K562 (cell line): ENCODE results near the gene ENTREP3. TPM values are rescaled to one million over a fixed set of nuclear protein-coding genes. Genes with fewer than 3 reads are reported as not detected.

Source experiments
- BMI1 ChIP-seq: fragments of 150-350 bp; IDR thresholded peaks from 2 replicates; pipeline ENCODE4 v1.6.1; 2014; ENCODE audit warnings: low read length
- CBFA2T3 ChIP-seq: fragments of 450-650 bp; IDR thresholded peaks from 2 replicates; pipeline ENCODE4 v1.6.1; 2017
- FOXP4 ChIP-seq: sonication (generic); formaldehyde crosslinking; IDR thresholded peaks from 2 replicates; pipeline ENCODE4 v1.8.0; 2022; ENCODE audit warnings: mild to moderate bottlenecking, missing genetic modification reagents, borderline replicate concordance
- JUN ChIP-seq, 2 experiments: sonication (generic) in 1 of 2; formaldehyde crosslinking in 1 of 2; IDR thresholded peaks; 2 replicates each; pipeline versions ENCODE4 v1.6.1 to v1.8.0; 2012 to 2022; ENCODE audit warnings: borderline replicate concordance in 2 of 2, mild to moderate bottlenecking in 2 of 2, improper control_type of control experiment in 1 of 2, low read depth in 1 of 2, low read length in 1 of 2, missing genetic modification reagents in 1 of 2
- KLF1 ChIP-seq: fragments of 450-650 bp; IDR thresholded peaks from 2 replicates; pipeline ENCODE4 v1.6.1; 2016; ENCODE audit warnings: missing genetic modification characterization, missing compliant biosample characterization
- MIER1 ChIP-seq: fragments of 450-650 bp; IDR thresholded peaks from 2 replicates; pipeline ENCODE4 v1.6.1; 2016; ENCODE audit warnings: antibody characterized with exemption, mild to moderate bottlenecking, low read depth
- MTA3 ChIP-seq: fragments of 450-650 bp; formaldehyde crosslinking; IDR thresholded peaks from 2 replicates; pipeline ENCODE4 v1.6.1; 2017; ENCODE audit warnings: mild to moderate bottlenecking, borderline replicate concordance
- NCOA1 ChIP-seq: fragments of 450-650 bp; IDR thresholded peaks from 2 replicates; pipeline ENCODE4 v1.6.1; 2016; ENCODE audit warnings: low read depth
- NR2C2 ChIP-seq, 2 experiments: fragments of 200-800 bp in 1 of 2; sonication (Bioruptor generic) in 1 of 2; sonication (generic) in 1 of 2; formaldehyde crosslinking in 1 of 2; IDR thresholded peaks; 2 replicates each; pipeline versions ENCODE4 v1.6.1 to v1.8.0; 2016 to 2022; ENCODE audit warnings: mild to moderate bottlenecking in 1 of 2, missing compliant biosample characterization in 1 of 2, missing genetic modification characterization in 1 of 2, missing genetic modification reagents in 1 of 2
- RAD21 ChIP-seq, 2 experiments: fragments of 250-450 bp in 1 of 2; fragments of 450-650 bp in 1 of 2; sonication (Bioruptor Pico) in 1 of 2; formaldehyde crosslinking in 1 of 2; IDR thresholded peaks in 1 of 2; conservative IDR thresholded peaks in 1 of 2; 2 replicates each; pipeline versions ENCODE4 v1.4.0 to v1.8.0; 2020 to 2022; ENCODE audit warnings: mild to moderate bottlenecking in 2 of 2, moderate library complexity in 1 of 2
- RBM22 ChIP-seq: fragments of 200-400 bp; formaldehyde crosslinking; IDR thresholded peaks from 2 replicates; pipeline ENCODE4 v1.6.1; 2018; ENCODE audit warnings: low read length, low read depth; ENCODE audit not compliant: poor library complexity, severe bottlenecking
- SP2 ChIP-seq: IDR thresholded peaks from 2 replicates; pipeline ENCODE4 v1.6.1; 2011; ENCODE audit warnings: mild to moderate bottlenecking, low read depth, low read length, moderate library complexity; ENCODE audit not compliant: poor library complexity, severe bottlenecking; ENCODE audit errors: extremely low read depth
- YY1 ChIP-seq, 3 experiments: IDR thresholded peaks; 2 replicates each; pipeline ENCODE4 v1.6.1; 2011; ENCODE audit warnings: low read length in 2 of 3, mild to moderate bottlenecking in 2 of 3, moderate library complexity in 2 of 3, borderline replicate concordance in 1 of 3, control low read depth in 1 of 3, low read depth in 1 of 3; ENCODE audit not compliant: insufficient read depth in 3 of 3, insufficient replicate concordance in 2 of 3, control insufficient read depth in 1 of 3, insufficient read length in 1 of 3; ENCODE audit errors: extremely low read depth in 1 of 3
- ZFX ChIP-seq: sonication (generic); formaldehyde crosslinking; IDR thresholded peaks from 2 replicates; pipeline ENCODE4 v1.8.0; 2022; ENCODE audit warnings: mild to moderate bottlenecking, missing genetic modification reagents, moderate library complexity
- ZNF165 ChIP-seq: fragments of 250-450 bp; sonication (Bioruptor Pico); IDR thresholded peaks from 2 replicates; pipeline ENCODE4 v1.4.0; 2020; ENCODE audit warnings: borderline replicate concordance
- ZNF707 ChIP-seq: fragments of 250-450 bp; sonication (Bioruptor Pico); conservative IDR thresholded peaks from 2 replicates; pipeline ENCODE4 v1.8.0; 2022; ENCODE audit warnings: inconsistent platforms, mild to moderate bottlenecking, moderate library complexity
- polyA plus RNA-seq, 8 experiments: library from polyadenylated mRNA; depleted of rRNA in 4 of 8; stranded (reverse) in 5 of 8; unstranded in 3 of 8; fragments of >200 nt; fragmentation: Nextera tagmentation in 2 of 8; fragmentation: Illumina TruSeq in 1 of 8; extraction: Ambion mirVana in 2 of 8; extraction: Trizol in 1 of 8; gene quantifications; 2 replicates each; pipeline versions ENCODE4 v1.2.1 to v1.2.3, GENCODE V29; 2011 to 2014; ENCODE audit warnings: inconsistent platforms in 1 of 8, missing spikeins in 1 of 8
- total RNA-seq, 7 experiments: library from RNA; depleted of rRNA in 6 of 7; stranded (reverse); fragments of >200 nt in 6 of 7; fragmentation: Illumina TruSeq in 2 of 7; extraction: Trizol in 2 of 7; gene quantifications; 2 replicates each; pipeline versions ENCODE4 v1.2.1 to v1.2.3, GENCODE V29; 2011 to 2021; ENCODE audit warnings: low replicate concordance in 1 of 7
- TF ChIP-seq, protein P1 (sequence below): fragments of 450-650 bp; IDR thresholded peaks from 2 replicates; pipeline ENCODE4 v1.6.1; 2016; ENCODE audit warnings: antibody characterized with exemption
- TF ChIP-seq, protein P2 (sequence below), 2 experiments: fragments of 450-650 bp in 1 of 2; IDR thresholded peaks; 2 replicates each; pipeline ENCODE4 v1.6.1; 2011 to 2017; ENCODE audit warnings: low read depth in 2 of 2, antibody characterized with exemption in 1 of 2, borderline replicate concordance in 1 of 2, low read length in 1 of 2, mild to moderate bottlenecking in 1 of 2, mixed read lengths in 1 of 2; ENCODE audit not compliant: control insufficient read depth in 1 of 2

ENTREP3 gene
- total and polyA plus RNA-seq, 9 of the 15 experiments (the other 6 are each of a cell fraction or from before 2014, with no cell fraction given): 1.9 to 41.8 (median 5.9) TPM

DNA sequence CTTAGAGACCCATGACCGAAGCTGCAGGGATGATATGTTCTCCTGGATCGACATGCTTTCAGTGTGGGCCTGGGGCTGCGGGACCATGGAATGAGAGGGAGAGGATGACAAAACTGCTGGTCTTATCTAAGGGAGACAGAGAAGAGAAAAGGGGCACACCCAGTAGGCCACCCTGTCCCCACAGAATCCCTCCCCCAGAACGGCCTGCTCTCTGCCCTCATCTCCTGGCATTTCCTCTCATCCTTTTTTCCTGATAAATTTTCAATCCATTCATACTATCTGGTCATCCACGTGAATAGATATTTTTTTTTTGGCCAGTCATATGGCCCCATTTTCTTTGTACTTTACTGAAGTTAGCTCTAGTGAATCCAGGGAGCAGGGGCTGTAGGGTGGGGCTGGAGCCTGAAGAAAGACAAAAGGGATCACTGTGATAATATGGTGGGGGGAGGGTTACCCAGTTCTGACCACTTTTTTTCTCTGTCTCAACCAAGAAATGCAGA lies 46.1 kb upstream of the ENTREP3 start, which contains the start of gene PKLR (continued):
- TF ChIP-seq, protein P1, sequence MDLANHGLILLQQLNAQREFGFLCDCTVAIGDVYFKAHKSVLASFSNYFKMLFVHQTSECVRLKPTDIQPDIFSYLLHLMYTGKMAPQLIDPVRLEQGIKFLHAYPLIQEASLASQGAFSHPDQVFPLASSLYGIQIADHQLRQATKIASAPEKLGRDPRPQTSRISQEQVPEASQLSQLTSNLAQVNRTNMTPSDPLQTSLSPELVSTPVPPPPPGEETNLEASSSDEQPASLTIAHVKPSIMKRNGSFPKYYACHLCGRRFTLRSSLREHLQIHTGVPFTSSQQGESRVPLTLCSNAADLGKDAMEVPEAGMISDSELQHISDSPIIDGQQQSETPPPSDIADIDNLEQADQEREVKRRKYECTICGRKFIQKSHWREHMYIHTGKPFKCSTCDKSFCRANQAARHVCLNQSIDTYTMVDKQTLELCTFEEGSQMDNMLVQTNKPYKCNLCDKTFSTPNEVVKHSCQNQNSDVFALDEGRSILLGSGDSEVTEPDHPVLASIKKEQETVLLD: no peak
- TF ChIP-seq CBFA2T3 (peak; percentile 82), MTA3 (no peak), RBM22 (no peak), BMI1 (no peak), ZNF707 (no peak), FOXP4 (CRISPR knock-in tag) (no peak), ZNF165 (CRISPR knock-in tag) (no peak), ZFX (CRISPR knock-in tag) (no peak), NCOA1 (no peak), YY1 (IDR thresholded peaks at IDR 0.05; ENCODE audit: borderline replicate concordance in 1 of 3, control insufficient read depth in 1 of 3, extremely low read depth in 1 of 3, insufficient read depth in 3 of 3, insufficient read length in 1 of 3, insufficient replicate concordance in 2 of 3, low read depth in 1 of 3, low read length in 2 of 3) (no peak), MIER1 (no peak), JUN (IDR thresholded peaks at IDR 0.05; ENCODE audit: borderline replicate concordance, low read depth, low read length) (no peak), JUN (CRISPR knock-in tag; IDR thresholded peaks at IDR 0.05; ENCODE audit: borderline replicate concordance) (no peak), RAD21 (CRISPR knock-in tag; conservative IDR thresholded peaks at IDR 0.05 in 1 of 2, IDR thresholded peaks at IDR 0.05 in 1 of 2) (no peak), KLF1 (tag) (no peak), SP2 (no peak), NR2C2 (CRISPR knock-in tag; IDR thresholded peaks at IDR 0.05) (no peak), NR2C2 (tag; IDR thresholded peaks at IDR 0.05) (no peak)
- TF ChIP-seq, protein P2, sequence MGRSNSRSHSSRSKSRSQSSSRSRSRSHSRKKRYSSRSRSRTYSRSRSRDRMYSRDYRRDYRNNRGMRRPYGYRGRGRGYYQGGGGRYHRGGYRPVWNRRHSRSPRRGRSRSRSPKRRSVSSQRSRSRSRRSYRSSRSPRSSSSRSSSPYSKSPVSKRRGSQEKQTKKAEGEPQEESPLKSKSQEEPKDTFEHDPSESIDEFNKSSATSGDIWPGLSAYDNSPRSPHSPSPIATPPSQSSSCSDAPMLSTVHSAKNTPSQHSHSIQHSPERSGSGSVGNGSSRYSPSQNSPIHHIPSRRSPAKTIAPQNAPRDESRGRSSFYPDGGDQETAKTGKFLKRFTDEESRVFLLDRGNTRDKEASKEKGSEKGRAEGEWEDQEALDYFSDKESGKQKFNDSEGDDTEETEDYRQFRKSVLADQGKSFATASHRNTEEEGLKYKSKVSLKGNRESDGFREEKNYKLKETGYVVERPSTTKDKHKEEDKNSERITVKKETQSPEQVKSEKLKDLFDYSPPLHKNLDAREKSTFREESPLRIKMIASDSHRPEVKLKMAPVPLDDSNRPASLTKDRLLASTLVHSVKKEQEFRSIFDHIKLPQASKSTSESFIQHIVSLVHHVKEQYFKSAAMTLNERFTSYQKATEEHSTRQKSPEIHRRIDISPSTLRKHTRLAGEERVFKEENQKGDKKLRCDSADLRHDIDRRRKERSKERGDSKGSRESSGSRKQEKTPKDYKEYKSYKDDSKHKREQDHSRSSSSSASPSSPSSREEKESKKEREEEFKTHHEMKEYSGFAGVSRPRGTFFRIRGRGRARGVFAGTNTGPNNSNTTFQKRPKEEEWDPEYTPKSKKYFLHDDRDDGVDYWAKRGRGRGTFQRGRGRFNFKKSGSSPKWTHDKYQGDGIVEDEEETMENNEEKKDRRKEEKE (IDR thresholded peaks at IDR 0.05; ENCODE audit: borderline replicate concordance in 1 of 2, control insufficient read depth in 1 of 2, low read depth in 2 of 2, low read length in 1 of 2): no peak
